Measurements from ENCODE around the gene FGFRL1.

FGFRL1 gene

DNA sequence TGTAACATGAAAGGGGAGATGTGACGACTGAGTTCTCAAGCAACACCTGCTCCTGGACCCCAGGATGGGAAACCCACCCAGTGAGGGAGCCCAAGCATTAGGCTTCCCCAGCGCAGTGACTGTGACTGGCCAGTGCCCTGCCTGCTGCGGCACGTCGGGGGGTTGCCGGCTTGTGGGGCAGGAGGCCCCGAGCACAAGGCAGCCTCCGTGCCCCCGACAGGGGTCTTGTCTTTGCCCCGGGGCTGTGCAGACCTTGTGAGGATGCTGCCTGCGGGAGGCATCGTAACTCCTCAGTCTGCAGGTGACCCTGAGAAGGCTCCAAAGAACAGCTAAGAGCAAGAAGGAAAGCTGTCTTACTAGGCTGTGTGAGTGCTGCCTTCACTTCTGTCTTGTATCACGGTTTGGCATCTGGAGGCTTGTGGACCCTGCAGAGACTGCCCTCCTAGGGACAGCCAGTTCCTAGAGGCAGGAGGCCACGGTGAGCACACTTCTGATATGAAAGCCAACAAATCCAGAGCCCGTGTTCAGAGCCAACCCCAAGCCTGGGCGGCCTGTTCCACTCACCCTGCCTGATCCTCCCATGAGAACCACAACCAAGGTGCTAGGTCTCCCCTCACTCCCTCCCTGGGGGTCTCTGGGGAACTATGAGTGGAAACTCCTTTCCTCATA is 47.7 kb downstream of the FGFRL1 start:
- DNase-seq (ENCODE audit: low read depth) = no peak
- TF ChIP-seq, protein P1, sequence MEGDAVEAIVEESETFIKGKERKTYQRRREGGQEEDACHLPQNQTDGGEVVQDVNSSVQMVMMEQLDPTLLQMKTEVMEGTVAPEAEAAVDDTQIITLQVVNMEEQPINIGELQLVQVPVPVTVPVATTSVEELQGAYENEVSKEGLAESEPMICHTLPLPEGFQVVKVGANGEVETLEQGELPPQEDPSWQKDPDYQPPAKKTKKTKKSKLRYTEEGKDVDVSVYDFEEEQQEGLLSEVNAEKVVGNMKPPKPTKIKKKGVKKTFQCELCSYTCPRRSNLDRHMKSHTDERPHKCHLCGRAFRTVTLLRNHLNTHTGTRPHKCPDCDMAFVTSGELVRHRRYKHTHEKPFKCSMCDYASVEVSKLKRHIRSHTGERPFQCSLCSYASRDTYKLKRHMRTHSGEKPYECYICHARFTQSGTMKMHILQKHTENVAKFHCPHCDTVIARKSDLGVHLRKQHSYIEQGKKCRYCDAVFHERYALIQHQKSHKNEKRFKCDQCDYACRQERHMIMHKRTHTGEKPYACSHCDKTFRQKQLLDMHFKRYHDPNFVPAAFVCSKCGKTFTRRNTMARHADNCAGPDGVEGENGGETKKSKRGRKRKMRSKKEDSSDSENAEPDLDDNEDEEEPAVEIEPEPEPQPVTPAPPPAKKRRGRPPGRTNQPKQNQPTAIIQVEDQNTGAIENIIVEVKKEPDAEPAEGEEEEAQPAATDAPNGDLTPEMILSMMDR (IDR thresholded peaks at IDR 0.05; ENCODE audit: low read depth, low read length, missing control alignments) = no peak
- no peak overlapping the region for H3K4me3 ChIP-seq (ENCODE audit: low read depth, low read length)

DNA sequence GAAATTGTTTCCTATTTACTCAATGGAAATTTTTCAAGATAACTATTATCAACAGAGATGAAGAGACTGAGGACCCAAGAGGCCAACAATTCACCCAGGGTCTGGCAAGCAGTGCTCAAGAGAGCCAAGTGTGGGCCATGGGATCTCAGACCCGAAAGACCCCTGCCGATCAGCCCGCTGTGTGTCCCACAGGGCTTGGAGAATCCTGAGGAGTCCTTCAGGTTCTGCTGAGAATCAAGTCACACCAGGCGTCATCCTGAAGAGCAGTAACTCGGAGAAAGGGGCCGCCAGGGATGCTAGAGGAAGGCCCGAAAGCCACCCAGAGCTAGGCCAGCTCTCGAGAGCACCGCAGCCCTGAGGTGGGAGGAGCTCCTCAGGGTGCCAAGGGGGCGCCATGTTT is 48.7 kb downstream of the FGFRL1 start:
- H3K4me3 ChIP-seq (ENCODE audit: low read depth, low read length) = no peak overlapping the region
- TF ChIP-seq, protein P1 (IDR thresholded peaks at IDR 0.05; ENCODE audit: low read depth, low read length, missing control alignments) = no peak
- no peak for DNase-seq (ENCODE audit: low read depth)

- H3K4me3 ChIP-seq (ENCODE audit: low read depth, low read length) = no peak overlapping the region
- TF ChIP-seq, protein P1 (IDR thresholded peaks at IDR 0.05; ENCODE audit: low read depth, low read length, missing control alignments) = no peak
- no peak for DNase-seq (ENCODE audit: low read depth)
Measured at GRCh38 chr4:1060621-1061020, 49.2 kb downstream of the FGFRL1 start.

DNA sequence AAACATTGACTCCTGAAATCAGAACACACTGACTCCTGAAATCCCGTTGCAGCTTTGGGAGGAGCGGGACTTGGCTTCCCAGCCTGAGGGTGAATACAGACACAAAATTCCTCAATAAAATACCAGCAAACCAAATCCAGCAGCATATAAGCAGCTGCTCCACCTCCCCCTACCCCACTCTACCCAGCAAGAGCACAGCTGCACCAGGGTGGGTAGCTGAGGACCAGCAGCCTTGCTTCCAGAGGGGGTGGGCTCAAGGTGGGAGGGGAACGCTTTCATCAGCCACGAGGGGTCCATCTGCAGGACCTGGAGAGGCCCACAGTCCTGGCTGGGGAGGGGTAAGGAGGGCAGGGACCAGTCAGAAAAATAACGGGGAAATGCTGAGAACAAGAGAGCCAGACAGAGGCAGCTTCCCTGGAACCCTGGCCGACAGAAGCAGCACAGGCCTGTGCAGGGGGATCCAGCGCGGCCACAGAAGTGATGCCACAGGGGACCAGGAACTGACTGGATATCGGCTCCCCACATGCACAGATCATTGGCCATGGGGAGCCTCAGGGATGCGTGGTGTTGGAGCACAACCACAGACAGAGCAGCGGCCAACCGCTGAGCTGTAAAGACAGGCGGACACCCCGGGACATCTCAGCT is 49.8 kb downstream of the FGFRL1 start:
- H3K4me3 ChIP-seq (ENCODE audit: low read depth, low read length) = no peak overlapping the region
- no peak for DNase-seq (ENCODE audit: low read depth)
- TF ChIP-seq, protein P1 (IDR thresholded peaks at IDR 0.05; ENCODE audit: low read depth, low read length, missing control alignments) = no peak

- no peak overlapping the region for H3K4me3 ChIP-seq (ENCODE audit: low read depth, low read length)
- TF ChIP-seq, protein P1 (IDR thresholded peaks at IDR 0.05; ENCODE audit: low read depth, low read length, missing control alignments) = no peak
- DNase-seq (ENCODE audit: low read depth) = no peak
Measured at GRCh38 chr4:1061760-1062159, 50.3 kb downstream of the FGFRL1 start.

- no peak overlapping the region for H3K4me3 ChIP-seq (ENCODE audit: low read depth, low read length)
- TF ChIP-seq, protein P1 (IDR thresholded peaks at IDR 0.05; ENCODE audit: low read depth, low read length, missing control alignments) = no peak
- DNase-seq (ENCODE audit: low read depth) = no peak
Measured at GRCh38 chr4:1062419-1062818, 51.0 kb downstream of the FGFRL1 start.

DNA sequence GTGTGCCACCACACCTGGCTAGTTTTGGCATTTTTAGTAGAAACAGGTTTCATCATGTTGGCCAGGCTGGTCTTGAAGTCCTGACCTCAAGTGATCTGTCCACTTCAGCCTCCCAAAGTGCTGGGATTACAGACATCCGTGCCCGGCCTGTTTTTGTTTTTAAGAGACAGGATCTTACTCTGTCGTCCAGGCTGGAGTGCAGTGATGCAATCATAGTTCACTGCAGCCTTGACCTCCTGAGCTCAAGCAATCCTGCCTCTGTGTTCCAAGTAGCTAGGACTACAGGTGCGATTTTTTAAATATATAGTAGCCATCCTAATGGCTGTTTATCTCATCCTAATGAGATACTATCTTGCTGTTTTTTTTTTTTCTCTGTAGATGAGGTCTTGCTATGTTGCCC is 54.3 kb downstream of the FGFRL1 start:
- TF ChIP-seq, protein P1 (IDR thresholded peaks at IDR 0.05; ENCODE audit: low read depth, low read length, missing control alignments) = no peak
- H3K4me3 ChIP-seq (ENCODE audit: low read depth, low read length) = no peak overlapping the region
- DNase-seq (ENCODE audit: low read depth) = no peak
